DND-41 (cell line): Measurements from ENCODE around the gene TSPAN7.

Experiments used
- ATAC-seq: fragments of 200-7000 bp; cut with Tn5 transposase; 3 replicates; pipeline ENCODE4 v1.9.1; 2021; ENCODE audit warnings: low read depth; ENCODE audit not compliant: insufficient read depth
- DNase-seq: peaks from one replicate; pipeline ENCODE4 v3.0.0-alpha.2; 2020
- H2AFZ ChIP-seq: 2 replicates; pipeline ENCODE4 v1.6.0; 2012; ENCODE audit warnings: low read depth, low read length
- H3K27ac ChIP-seq: 2 replicates; pipeline ENCODE4 v1.5.1; 2012; ENCODE audit warnings: low read length, inconsistent platforms
- H3K27me3 ChIP-seq: fragments of 200-600 bp; sonication (generic); 2 replicates; pipeline ENCODE4 v1.6.0; 2012; ENCODE audit warnings: low read length, mild to moderate bottlenecking, inconsistent platforms; ENCODE audit not compliant: insufficient read depth, poor library complexity
- H3K36me3 ChIP-seq: 2 replicates; pipeline ENCODE4 v1.5.1; 2012; ENCODE audit warnings: low read length, inconsistent platforms; ENCODE audit not compliant: insufficient read depth
- H3K4me1 ChIP-seq: 2 replicates; pipeline ENCODE4 v1.5.1; 2012; ENCODE audit warnings: mild to moderate bottlenecking, low read length; ENCODE audit not compliant: insufficient read depth
- H3K4me2 ChIP-seq: 2 replicates; pipeline ENCODE4 v1.6.0; 2012; ENCODE audit warnings: mild to moderate bottlenecking, moderate library complexity, low read length, inconsistent platforms; ENCODE audit not compliant: insufficient read depth
- H3K4me3 ChIP-seq, 2 experiments: fragments of 200-600 bp in 1 of 2; shearing (Covaris generic) in 1 of 2; 2 replicates each; pipeline ENCODE4 v1.5.1; 2012 to 2016; ENCODE audit warnings: inconsistent platforms in 2 of 2, low read length in 2 of 2, mild to moderate bottlenecking in 2 of 2, low read depth in 1 of 2, moderate library complexity in 1 of 2
- H3K79me2 ChIP-seq: 2 replicates; pipeline ENCODE4 v1.6.0; 2012; ENCODE audit warnings: low read length, inconsistent platforms; ENCODE audit not compliant: insufficient read depth
- H3K9ac ChIP-seq: 2 replicates; pipeline ENCODE4 v1.6.0; 2012; ENCODE audit warnings: low read depth, mild to moderate bottlenecking, inconsistent platforms, low read length, moderate library complexity
- H3K9me3 ChIP-seq: 2 replicates; pipeline ENCODE4 v1.5.1; 2012; ENCODE audit warnings: low read length, moderate library complexity, mild to moderate bottlenecking, inconsistent platforms; ENCODE audit not compliant: insufficient read depth, severe bottlenecking
- H4K20me1 ChIP-seq: 2 replicates; pipeline ENCODE4 v1.6.0; 2012; ENCODE audit warnings: low read length; ENCODE audit not compliant: insufficient read depth
- EZH2 ChIP-seq: IDR thresholded peaks from 3 replicates; pipeline ENCODE4 v1.6.1; 2012; ENCODE audit warnings: borderline replicate concordance, low read depth, mild to moderate bottlenecking, moderate library complexity, low read length, inconsistent platforms; ENCODE audit not compliant: severe bottlenecking
- TF ChIP-seq, protein P1 (sequence below): IDR thresholded peaks from 2 replicates; pipeline ENCODE4 v1.5.1; 2012; ENCODE audit warnings: borderline replicate concordance, low read length, moderate library complexity, mild to moderate bottlenecking; ENCODE audit not compliant: poor library complexity, severe bottlenecking; ENCODE audit errors: extremely low read depth

TSPAN7 gene

DNA sequence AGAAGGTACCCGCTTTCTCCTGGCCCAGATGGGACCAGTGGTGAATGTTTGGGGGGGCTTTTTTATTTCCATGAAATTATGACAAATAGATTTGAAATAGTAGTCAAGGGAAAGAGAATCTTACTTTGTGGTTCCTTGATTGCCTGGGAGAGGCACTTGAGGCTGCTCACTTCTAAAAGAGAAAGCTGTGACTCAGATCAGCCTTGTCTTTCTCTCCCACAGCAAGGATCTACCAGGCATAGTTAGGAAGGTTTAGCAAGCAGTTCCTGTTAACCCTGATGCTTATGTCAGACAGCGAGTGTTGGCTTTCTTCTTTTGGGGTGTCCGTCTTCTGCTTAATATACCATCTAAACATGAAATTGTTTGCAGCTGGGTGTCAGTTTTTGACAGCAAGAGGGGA is 114.5 kb downstream of the TSPAN7 start:
- H3K36me3 ChIP-seq: no peaks in the 10 kb centered on the region
- no peaks in the 10 kb centered on the region for H3K27me3 ChIP-seq
- no peak overlapping the region for H2AFZ ChIP-seq
- ATAC-seq (no peak), DNase-seq (no peak)
- H3K27ac ChIP-seq: no peak overlapping the region
- no peak overlapping the region for H3K4me2 ChIP-seq
- no peaks in the 10 kb centered on the region for H3K79me2 ChIP-seq
- H3K9ac ChIP-seq: no peak overlapping the region
- no peak overlapping the region for H3K4me3 ChIP-seq
- no peaks in the 10 kb centered on the region for H3K9me3 ChIP-seq
- no peaks in the 10 kb centered on the region for H4K20me1 ChIP-seq
- TF ChIP-seq EZH2: no peak
- TF ChIP-seq, protein P1, sequence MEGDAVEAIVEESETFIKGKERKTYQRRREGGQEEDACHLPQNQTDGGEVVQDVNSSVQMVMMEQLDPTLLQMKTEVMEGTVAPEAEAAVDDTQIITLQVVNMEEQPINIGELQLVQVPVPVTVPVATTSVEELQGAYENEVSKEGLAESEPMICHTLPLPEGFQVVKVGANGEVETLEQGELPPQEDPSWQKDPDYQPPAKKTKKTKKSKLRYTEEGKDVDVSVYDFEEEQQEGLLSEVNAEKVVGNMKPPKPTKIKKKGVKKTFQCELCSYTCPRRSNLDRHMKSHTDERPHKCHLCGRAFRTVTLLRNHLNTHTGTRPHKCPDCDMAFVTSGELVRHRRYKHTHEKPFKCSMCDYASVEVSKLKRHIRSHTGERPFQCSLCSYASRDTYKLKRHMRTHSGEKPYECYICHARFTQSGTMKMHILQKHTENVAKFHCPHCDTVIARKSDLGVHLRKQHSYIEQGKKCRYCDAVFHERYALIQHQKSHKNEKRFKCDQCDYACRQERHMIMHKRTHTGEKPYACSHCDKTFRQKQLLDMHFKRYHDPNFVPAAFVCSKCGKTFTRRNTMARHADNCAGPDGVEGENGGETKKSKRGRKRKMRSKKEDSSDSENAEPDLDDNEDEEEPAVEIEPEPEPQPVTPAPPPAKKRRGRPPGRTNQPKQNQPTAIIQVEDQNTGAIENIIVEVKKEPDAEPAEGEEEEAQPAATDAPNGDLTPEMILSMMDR: no peak
- no peaks in the 10 kb centered on the region for H3K4me1 ChIP-seq

DNA sequence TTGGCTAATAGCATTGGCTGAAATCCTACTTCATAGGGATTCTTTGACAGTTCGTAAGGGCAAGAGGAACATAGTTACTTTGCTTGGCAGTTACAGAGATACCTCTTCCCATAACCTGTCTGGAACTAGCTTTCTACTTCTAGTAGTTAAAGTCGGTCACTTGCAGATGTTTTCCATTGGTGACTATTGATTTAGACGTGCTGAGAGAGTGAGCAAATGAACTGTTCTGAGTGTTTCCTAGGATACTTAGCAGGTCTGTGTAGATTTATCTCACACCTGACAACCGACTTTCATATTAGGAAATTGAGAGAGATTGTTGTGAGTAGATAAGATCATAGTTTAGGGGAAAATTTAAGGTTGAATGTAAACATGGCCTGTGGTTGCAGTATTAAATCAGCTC is 116.8 kb downstream of the TSPAN7 start:
- TF ChIP-seq EZH2: no peak
- TF ChIP-seq, protein P1: no peak
- DNase-seq (no peak), ATAC-seq (no peak)
- Histone ChIP-seq H3K4me1 (no peaks in the 10 kb centered on the region), H3K27me3 (no peaks in the 10 kb centered on the region), H2AFZ (no peak overlapping the region), H4K20me1 (no peaks in the 10 kb centered on the region), H3K27ac (no peak overlapping the region), H3K4me2 (no peak overlapping the region), H3K9ac (no peak overlapping the region), H3K9me3 (no peaks in the 10 kb centered on the region), H3K4me3 (no peak overlapping the region), H3K36me3 (no peaks in the 10 kb centered on the region), H3K79me2 (no peaks in the 10 kb centered on the region)

DNA sequence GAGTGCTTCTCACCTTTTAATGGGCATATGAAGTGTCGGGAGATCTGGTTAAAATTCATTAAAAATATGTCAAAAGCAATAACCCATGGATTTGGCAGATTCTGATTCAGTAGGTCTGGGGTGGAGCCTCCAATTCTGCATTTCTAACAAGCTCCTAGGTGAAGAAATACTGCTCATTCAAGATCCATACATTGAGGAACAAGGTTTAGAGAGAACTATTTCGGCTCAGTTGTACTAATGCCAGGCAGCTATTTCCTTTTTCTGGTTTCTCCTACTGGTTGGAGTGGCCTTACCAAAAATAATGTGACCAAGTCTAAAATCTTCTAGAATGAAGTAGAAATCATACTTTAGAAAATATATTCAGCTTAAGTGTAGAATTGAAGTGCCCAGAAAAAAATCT is 117.5 kb downstream of the TSPAN7 start:
- no peak for ATAC-seq

More for the DNA sequence above, 117.5 kb downstream of the TSPAN7 start:
- H4K20me1 ChIP-seq: no peaks in the 10 kb centered on the region
- DNase-seq: no peak
- H3K9ac ChIP-seq: no peak overlapping the region
- no peaks in the 10 kb centered on the region for H3K79me2 ChIP-seq
- H3K36me3 ChIP-seq: no peaks in the 10 kb centered on the region
- TF ChIP-seq EZH2: no peak
- TF ChIP-seq, protein P1: no peak
- no peaks in the 10 kb centered on the region for H3K27me3 ChIP-seq
- no peaks in the 10 kb centered on the region for H3K9me3 ChIP-seq
- H2AFZ ChIP-seq: no peak overlapping the region
- no peaks in the 10 kb centered on the region for H3K4me1 ChIP-seq
- no peak overlapping the region for H3K4me3 ChIP-seq
- no peak overlapping the region for H3K4me2 ChIP-seq
- no peak overlapping the region for H3K27ac ChIP-seq
